Glomerular endothelial cell (primary cell): Measurements from ENCODE around the gene RXYLT1. TPM values are rescaled to one million over a fixed set of nuclear protein-coding genes. Genes with fewer than 3 reads are reported as not detected.
"Not testable (repeated sequence)": the region's sequence is repeated elsewhere in the genome, so short reads cannot be mapped to it uniquely, and the experiment has no call there.

ENCODE experiments used
- DNase-seq: peaks from one replicate; pipeline ENCODE4 v3.0.0-alpha.2; 2011; ENCODE audit warnings: low read depth, low spot score; ENCODE audit errors: extremely low read depth
- total RNA-seq: library from RNA; depleted of rRNA; stranded (reverse); fragments of >200 nt; gene quantifications from 2 replicates; pipeline ENCODE4 v1.2.3, GENCODE V29; 2015

Gene RXYLT1, protein sequence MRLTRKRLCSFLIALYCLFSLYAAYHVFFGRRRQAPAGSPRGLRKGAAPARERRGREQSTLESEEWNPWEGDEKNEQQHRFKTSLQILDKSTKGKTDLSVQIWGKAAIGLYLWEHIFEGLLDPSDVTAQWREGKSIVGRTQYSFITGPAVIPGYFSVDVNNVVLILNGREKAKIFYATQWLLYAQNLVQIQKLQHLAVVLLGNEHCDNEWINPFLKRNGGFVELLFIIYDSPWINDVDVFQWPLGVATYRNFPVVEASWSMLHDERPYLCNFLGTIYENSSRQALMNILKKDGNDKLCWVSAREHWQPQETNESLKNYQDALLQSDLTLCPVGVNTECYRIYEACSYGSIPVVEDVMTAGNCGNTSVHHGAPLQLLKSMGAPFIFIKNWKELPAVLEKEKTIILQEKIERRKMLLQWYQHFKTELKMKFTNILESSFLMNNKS
- 13.5 and 17.8 TPM in 2 replicates for total RNA-seq

DNA sequence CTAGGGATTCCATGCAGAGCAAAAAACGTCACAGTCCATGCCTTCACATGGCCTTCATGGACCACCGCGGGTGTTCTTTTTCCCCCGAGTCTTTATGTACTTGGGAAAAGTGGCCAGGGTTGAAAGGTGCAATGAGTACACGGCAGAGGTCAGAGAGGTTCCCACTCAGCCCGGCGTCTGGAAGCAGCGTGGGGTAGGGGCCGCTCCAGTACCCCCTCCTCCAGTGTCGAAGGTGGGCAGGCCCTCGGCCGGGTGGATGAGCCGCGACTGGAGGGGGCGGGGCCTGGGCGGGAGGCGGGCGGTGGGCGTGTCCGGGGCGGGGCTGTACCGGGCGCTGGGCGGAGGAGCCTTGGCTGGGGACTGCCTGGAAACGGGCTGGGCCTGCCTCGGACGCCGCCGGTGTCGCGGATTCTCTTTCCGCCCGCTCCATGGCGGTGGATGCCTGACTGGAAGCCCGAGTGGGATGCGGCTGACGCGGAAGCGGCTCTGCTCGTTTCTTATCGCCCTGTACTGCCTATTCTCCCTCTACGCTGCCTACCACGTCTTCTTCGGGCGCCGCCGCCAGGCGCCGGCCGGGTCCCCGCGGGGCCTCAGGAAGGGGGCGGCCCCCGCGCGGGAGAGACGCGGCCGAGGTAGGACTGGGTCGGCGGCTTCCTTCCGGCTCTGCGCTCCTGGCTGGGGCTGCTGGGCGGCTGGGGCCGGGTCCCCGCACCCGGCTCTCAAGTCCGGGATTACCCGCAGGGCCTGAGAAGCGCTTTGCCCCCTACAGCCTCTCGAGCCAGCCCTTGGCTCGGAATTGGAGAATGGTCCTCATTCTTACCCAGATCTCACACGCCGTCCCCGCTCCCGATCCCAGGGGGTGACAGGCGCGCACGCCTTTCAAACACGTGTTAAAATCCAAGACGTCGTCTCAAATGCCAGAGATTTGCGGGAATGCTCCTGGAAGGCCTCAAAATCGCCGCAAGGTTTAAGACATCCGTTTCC lies at the start of gene RXYLT1:
RXYLT1 (plus strand) TSS at position 412 of the 984 bp plus-strand sequence; CDS start at position 464, 52 bp downstream.
- no peak for DNase-seq

DNA sequence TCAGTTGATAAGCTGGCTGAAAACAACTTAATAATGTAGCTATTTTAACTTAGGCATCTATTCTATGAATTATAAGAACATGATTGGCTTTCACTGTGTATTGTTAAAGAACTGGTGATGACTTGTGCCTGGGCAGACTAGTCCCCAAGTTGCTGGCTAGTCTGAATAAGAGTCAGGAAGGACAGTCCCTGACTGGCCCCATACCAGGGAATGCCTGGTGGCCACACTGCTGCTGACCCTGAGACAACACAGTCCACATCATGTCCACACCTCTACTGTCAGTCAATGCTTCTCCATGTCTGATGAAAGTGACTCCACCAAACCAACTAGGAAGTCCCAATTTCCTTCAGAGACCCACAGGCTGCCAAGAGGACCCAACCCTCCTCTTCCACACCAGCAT lies 46.9 kb upstream of the RXYLT1 start:
- DNase-seq, result not testable (repeated sequence)

DNA sequence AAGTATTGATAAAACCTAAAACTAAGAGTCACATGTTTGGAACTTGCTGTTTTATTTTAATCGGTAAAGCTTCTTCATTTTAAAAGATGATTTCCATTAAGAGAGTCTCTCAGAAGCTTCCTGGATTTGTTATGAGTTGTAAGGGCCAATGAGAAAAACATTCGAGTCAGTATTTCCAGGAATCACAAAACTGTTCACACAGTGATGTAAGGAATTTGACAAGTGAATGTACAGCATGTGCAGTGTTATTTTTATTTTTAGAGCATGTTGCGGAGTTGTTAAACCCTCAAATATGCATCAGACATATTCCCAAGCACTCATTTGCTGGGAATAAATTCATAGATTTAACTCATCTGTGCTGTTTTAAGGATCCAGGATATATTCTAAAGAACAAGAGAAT lies 46.1 kb upstream of the RXYLT1 start:
- not testable (repeated sequence) for DNase-seq

DNA sequence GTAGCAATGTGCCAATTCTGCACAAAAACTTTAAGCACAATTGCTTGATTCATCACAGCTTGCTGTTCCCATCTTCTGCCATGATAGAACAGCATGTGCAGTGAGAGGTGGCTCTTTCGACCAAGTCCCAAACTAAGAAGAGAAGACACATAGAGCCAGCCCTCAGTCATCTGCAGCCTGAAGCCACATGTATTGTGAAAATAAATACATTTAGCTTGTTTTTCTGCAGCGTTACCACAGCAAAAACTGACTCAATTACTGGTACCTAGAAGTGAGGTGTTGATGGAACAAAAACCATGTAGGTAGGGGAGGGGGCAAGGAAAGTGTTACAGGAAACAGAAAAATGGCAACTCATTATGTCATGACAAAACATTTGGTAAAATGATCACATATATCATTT lies 39.2 kb upstream of the RXYLT1 start:
- not testable (repeated sequence) for DNase-seq

DNA sequence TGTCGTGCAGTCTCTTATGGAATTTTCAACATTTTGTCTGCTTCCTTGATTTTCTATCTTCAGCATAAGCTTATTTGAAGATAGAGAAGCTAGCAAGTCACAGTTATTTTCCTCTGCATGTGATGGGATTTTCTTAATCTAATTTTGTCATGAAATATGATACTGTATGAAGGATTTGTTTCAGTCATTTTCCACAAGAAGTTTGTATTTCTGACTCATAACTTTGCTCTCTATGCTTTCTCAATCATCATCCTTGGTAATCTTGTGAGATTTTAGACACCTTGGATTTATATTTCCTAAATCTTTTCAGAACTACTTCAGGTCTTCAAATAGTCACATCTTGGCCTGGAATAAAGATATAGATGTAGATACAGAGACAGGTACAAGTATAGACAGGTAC lies 38.3 kb upstream of the RXYLT1 start:
- not testable (repeated sequence) for DNase-seq

DNA sequence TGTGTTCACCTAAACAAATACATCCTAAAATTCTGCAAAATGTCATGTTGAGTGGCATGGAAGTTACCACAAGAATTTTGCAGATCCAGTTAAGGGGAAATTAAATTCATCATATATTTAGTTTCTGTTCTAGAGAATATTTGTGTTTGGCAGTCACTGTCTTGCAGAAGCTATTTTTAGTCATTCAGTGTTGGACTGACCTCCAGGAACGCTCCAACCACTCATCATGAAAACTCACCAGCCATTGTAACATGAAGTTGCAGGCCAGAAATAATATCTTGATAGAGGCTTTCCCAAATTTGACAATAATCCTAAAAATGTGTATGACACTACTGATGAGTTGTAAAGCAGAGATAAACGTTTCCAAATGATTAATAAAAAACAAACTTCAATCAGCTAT lies 35.6 kb upstream of the RXYLT1 start:
- DNase-seq, result not testable (repeated sequence)

DNA sequence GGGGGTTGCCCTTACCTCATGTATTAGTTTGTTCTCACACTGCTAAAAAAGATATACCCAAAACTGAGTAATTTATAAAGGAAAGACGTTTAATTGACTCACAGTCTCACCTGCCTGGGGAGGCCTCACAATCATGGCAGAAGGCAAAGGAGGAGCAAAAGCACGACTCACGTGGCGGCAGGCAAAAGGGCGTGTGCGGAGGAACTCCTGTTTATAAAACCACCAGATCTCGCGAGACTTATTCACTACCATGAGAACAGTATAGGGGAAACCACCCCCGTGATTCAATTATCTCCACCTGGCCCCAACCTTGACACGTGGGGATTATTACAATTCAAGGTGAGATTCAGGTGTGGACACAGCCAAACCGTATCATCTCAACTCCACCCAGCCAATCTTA lies 33.2 kb upstream of the RXYLT1 start:
- not testable (repeated sequence) for DNase-seq

DNA sequence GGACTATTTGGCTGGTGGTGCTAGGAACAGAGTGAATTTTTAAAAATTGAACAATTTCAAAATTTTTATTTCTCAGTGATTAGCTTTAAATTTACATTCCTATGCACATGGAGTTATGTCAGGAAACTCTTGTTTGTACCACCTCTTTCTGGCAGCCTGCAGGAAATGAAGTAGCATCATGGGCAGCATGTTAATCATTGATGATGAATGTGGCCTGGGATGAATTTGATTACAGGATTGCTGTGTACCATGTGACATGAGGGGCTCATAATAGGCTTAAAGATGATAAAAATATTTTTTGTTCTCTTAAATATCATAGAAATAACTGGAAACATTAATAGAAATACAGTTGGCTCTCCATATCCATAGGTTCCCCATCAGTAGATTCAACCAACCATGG lies 32.6 kb upstream of the RXYLT1 start:
- not testable (repeated sequence) for DNase-seq

DNA sequence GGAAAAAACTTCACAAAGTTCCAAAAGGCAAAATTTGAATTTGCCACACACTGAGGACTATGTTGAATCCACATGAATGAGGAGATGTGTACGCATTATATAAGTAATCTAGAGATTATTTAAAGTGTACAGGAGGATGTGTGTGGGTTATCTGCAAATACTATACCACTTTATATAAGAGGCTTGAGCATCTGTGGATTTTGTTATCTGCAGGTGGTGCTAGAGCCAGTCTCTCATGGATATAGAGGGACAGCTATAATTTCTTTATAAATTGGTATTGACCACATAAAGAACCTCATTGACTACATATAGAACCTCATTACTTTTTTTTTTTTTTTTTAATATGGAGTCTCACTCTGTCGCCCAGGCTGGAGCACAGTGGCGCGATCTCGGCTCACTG lies 32.2 kb upstream of the RXYLT1 start:
- DNase-seq, result no peak

DNA sequence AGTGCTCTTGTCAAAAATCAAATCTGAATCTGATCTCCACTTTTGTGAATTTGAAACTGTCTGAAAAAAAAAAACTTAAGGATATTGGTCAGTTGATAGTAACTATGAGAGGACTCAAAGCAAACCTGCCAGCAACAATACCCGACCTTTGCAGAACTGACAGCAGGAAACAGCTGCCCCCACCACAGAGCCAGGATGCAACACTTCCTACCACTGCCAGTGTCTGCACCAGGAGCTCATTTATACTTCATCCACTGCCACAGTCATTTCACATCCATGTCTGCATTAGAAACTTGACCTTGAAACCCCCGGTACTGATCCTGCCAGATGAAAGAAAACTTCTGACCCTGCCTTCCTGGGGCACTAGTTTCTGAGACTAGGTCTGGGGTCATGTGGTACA lies 27.4 kb upstream of the RXYLT1 start:
- no peak for DNase-seq

DNA sequence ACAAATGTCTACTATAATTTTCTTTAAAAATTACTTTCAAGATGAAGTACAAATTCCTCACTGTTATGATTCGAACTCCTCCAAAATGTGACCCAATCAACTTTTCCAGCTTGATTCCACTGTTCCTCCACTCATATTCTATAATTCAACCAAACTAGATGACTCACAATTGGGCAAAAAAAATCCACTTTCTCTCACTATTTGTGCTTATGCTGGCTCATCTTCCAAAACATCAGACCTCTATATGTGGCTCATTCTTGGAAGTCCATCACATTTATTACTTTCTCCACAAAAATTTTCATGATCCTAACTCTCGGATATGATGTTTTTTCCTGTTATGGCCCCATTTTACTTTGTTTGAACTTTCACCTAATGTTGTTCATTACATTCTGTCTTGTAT lies 26.9 kb upstream of the RXYLT1 start:
- DNase-seq, result no peak

DNA sequence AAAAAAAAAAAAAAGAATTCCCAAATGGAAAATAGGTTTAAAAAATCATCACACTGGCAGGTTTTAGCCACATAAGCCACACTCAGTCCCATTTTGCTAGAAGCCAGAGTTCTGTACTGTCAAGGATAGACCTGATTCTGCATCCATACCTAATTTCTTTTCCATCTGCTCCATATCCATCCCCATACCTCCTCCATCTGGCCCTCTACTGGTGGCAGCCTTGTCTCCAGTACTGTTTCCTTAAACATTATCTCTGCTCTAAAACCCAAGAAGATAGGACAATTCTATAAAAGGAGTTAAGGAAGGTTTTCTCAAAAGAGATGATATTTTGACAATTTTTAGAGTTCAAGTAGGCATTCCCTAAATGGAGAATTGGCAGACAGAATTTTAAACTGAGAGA lies 26.0 kb upstream of the RXYLT1 start:
- no peak for DNase-seq

DNA sequence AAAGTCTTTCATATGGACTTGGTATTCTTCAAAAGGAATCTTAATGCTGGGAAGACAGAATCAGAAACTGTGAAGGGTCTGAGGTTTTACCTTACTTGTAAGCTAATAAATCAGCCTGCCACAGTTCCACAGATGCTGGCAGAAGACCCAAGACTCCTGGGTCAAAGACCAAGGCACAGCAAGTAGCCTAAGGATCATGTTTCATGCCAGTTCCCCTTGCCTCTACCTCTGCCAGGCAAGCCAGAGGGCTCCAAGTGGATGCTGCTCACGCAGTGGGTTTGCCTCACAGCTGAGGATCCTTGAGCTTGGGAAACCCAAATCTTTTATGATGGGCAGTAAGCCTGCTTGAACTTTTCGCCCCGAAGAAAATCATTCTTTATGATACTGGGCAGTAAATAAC lies 15.2 kb upstream of the RXYLT1 start:
- DNase-seq, result no peak

DNA sequence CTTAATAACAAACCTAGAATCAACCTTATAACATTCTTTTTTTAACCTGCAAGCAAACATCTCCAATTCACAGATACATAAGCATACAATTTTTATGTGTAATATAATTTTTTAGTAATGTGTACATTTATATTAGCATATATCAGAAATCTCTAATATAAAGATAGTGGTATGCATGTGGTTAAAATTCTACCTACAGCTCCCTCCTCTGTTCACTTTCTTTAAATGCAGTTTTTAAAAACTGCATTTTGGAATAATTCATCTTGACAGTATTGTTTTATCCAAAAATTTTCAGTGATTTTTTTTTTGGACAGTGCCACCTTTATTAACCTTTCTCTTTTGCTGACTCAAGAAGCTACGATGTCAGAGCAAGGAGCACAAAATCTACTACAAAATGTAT lies 13.2 kb upstream of the RXYLT1 start:
- DNase-seq, result no peak

DNA sequence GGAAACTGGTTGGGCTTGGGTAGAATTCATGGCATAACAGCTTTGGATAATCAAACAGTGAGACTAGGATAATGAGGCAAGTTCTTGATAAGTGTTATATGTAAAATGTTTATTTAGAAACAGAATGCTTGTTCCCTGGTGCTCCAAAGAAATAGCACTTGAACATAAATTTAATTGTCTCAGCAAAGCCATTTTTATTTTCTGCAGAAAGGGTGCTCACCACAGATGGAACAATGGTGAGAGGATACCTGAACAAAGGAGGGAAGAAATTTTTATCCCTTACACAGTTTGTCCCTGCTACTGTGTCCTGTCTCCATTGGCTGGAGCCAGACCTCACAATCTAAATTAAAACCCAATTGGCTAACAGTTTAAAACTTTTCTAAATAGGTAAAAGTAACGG lies 9.3 kb upstream of the RXYLT1 start:
- DNase-seq, result no peak

DNA sequence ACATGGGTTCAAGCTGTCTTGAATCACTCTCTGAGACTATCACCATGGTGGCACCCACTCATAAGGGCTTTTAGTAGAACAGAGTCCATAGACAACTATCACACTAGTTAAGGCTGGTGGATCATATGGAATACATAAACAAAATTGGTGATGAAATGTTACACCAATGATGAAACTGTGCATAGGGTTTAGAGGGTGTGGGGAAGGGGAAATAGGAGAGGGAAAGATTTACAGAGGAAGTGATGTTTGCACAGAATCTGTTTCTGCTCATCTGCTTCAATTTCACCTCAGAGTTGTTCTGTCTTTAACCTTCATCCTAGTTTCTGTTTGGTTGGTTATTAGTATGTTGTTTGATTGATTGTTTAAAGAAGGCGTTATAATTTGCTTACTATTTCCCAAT lies 2.4 kb upstream of the RXYLT1 start:
- DNase-seq, result no peak

DNA sequence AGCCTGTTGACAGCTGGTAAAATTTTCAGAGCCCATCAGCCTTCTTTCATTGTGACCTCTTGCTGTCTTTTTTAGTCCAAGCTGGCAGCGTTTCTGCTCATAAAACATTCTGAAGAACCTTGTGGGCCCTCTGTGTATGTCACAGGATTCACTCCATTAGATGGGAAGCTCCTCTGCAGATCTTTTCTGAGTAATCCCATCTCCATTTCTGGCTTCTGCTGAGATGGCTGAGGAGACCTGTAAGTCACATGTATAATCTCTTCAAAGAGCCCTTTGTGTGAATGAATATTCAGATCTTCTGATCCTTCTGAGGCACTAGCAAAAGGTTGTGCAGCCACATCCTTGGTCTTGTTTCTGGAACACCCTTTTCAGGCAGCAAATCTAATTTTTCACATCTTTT lies 2.8 kb downstream of the RXYLT1 start:
- no peak for DNase-seq

DNA sequence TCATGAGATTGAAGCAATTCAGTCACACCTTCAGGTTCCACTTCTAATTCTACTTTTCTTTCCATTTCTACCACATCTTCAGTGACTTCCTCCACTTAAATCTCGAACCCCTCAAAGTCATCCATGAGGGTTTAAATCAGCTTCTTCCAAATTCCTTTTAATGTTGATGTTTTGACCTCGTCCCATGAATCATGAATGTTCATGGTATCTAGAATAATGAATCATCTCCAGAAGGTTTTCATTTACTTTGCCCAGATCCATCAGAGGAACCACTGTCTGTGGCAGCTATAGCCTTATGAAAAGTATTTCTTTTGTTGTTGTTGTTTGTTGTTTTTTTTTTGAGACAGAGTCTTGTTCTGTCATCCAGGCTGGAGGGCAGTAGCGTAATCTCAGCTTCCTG lies 7.6 kb downstream of the RXYLT1 start:
- DNase-seq, result no peak

DNA sequence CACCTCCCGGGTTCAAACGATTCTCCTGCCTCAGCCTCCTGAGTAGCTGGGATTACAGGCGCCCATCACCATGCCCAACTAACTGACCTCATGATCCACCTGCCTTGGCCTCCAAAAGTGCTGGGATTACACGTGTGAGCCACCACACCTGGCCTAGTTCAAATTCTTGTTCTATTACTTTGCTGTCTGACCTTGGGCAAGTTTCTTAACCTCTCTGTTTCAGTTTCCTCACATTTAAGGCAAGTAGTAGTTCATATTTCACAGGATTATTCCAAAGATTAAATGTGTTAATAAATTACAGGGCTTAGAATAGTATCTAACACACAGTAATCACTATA lies 10.9 kb downstream of the RXYLT1 start:
- no peak for DNase-seq

DNA sequence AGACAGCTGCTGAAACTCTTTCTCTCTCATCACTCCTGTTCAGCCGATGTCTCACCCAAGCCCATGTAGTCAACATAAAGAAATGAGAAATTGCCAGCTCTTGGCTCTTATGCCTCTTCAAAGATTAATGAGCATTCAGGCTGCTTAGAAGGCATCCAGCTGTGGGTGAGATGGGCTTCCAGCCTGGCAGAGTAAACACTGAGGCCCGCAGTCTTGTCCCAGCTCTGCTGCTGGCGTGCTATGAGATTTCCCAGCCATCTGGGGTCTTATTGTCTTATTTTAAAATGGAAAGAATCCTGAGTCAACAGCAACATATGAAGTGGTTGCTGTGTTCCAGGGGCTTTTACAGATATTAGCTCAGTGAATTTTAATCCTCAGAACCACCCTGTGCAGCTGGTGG lies 12.6 kb downstream of the RXYLT1 start:
- no peak for DNase-seq

DNA sequence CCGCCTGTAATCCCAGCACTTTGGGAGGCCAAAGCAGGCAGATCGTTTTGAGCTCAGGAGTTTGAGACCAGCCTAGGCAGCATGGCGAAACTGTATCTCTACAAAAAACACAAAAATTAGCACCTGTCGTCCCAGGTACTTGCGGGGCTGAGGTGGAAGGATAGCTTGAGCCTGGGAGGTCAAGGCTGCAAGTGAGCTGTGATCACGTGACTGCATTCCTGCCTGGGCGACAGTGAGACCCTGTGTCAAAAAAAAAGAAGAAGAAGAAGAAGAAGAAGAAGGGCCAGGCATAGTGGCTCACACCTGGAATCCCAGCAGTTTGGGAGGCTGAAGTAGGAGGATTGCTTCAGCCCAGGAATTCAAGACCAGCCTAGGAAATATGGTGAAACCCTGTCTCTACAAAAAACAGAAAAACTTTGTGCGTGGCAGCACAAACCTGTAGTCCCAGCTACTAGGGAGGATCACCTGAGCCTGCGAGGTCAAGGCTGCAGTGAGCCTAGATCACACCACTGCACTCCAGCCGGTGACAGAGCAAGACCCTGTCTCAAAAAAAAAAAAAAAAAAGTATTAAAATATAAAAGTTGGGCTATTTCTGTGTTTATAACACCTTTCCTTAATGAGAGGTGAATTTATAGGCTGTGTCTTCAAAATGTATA lies 15.5 kb downstream of the RXYLT1 start:
- DNase-seq, result no peak
